ENCODE measurements around the gene OGFOD3. TPM values are rescaled to one million over a fixed set of nuclear protein-coding genes. Genes with fewer than 3 reads are reported as not detected.

Gene OGFOD3
- total and polyA plus RNA-seq, 9 of the 15 experiments (the other 6 are each of a cell fraction or from before 2014, with no cell fraction given): 0.69 to 44.7 (median 18.9) TPM

Small RNA genes lying within 50 kb of the gene (small RNA-seq; reads per million reads assigned to genes)
- not detected for gene RF00019

Other genes starting within 250 kb of the OGFOD3 start
Only the 7 nearest of the 12 such genes appear.
- not detected in 2 replicates for gene CD7, start 101.0 kb downstream of the OGFOD3 start, total RNA-seq (2014; rRNA removed)
- gene CD7, start 101.0 kb downstream of the OGFOD3 start, total RNA-seq (2014; rRNA removed; fragmentation: Illumina TruSeq; extraction: Trizol): not detected in 2 replicates
- not detected in 2 replicates for gene CD7, start 101.0 kb downstream of the OGFOD3 start, total RNA-seq (2015; rRNA removed; fragmentation: Illumina TruSeq; extraction: Trizol)
- 0.18 and 0.35 TPM in 2 replicates for gene CD7, start 101.0 kb downstream of the OGFOD3 start, total RNA-seq (2021)
- 0.21 and 0.85 TPM in 2 replicates for gene CD7, start 101.0 kb downstream of the OGFOD3 start, polyA plus RNA-seq (2011; rRNA removed)
- not detected in 2 replicates for gene CD7, start 101.0 kb downstream of the OGFOD3 start, polyA plus RNA-seq (2014; fragmentation: Illumina TruSeq; extraction: Trizol)
- gene CD7, start 101.0 kb downstream of the OGFOD3 start, polyA plus RNA-seq (2014; fragmentation: Nextera tagmentation; extraction: Ambion mirVana): not detected
- not detected in 2 replicates for gene CD7, start 101.0 kb downstream of the OGFOD3 start, polyA plus RNA-seq (2014; rRNA removed)
- 0.18 TPM in 1 of 2 replicates, not detected in the other for gene SECTM1, start 84.8 kb downstream of the OGFOD3 start, total RNA-seq (2014; rRNA removed)
- not detected in 2 replicates for gene SECTM1, start 84.8 kb downstream of the OGFOD3 start, total RNA-seq (2014; rRNA removed; fragmentation: Illumina TruSeq; extraction: Trizol)
- gene SECTM1, start 84.8 kb downstream of the OGFOD3 start, total RNA-seq (2015; rRNA removed; fragmentation: Illumina TruSeq; extraction: Trizol): not detected in 2 replicates
- gene SECTM1, start 84.8 kb downstream of the OGFOD3 start, total RNA-seq (2021): 0.11 TPM in 1 of 2 replicates, not detected in the other
- 0.19 and 0.46 TPM in 2 replicates for gene SECTM1, start 84.8 kb downstream of the OGFOD3 start, polyA plus RNA-seq (2011; rRNA removed)
- 0.15 TPM in 1 of 2 replicates, not detected in the other for gene SECTM1, start 84.8 kb downstream of the OGFOD3 start, polyA plus RNA-seq (2014; fragmentation: Illumina TruSeq; extraction: Trizol)
- not detected for gene SECTM1, start 84.8 kb downstream of the OGFOD3 start, polyA plus RNA-seq (2014; fragmentation: Nextera tagmentation; extraction: Ambion mirVana)
- gene SECTM1, start 84.8 kb downstream of the OGFOD3 start, polyA plus RNA-seq (2014; rRNA removed): not detected in 2 replicates
- 1.6 and 2.4 TPM in 2 replicates for gene TEX19, start 59.3 kb downstream of the OGFOD3 start, total RNA-seq (2014; rRNA removed)
- gene TEX19, start 59.3 kb downstream of the OGFOD3 start, total RNA-seq (2014; rRNA removed; fragmentation: Illumina TruSeq; extraction: Trizol): 0.93 and 1.4 TPM in 2 replicates
- gene TEX19, start 59.3 kb downstream of the OGFOD3 start, total RNA-seq (2015; rRNA removed; fragmentation: Illumina TruSeq; extraction: Trizol): 1.6 and 2.0 TPM in 2 replicates
- gene TEX19, start 59.3 kb downstream of the OGFOD3 start, total RNA-seq (2021): 1.4 and 2.1 TPM in 2 replicates
- gene TEX19, start 59.3 kb downstream of the OGFOD3 start, polyA plus RNA-seq (2011; rRNA removed): 3.6 and 4.9 TPM in 2 replicates
- 1.9 and 2.3 TPM in 2 replicates for gene TEX19, start 59.3 kb downstream of the OGFOD3 start, polyA plus RNA-seq (2014; fragmentation: Illumina TruSeq; extraction: Trizol)
- gene TEX19, start 59.3 kb downstream of the OGFOD3 start, polyA plus RNA-seq (2014; fragmentation: Nextera tagmentation; extraction: Ambion mirVana): under 1 TPM; 0.10 to 0.57 TPM
- gene TEX19, start 59.3 kb downstream of the OGFOD3 start, polyA plus RNA-seq (2014; rRNA removed): 1.9 and 2.2 TPM in 2 replicates
- not detected in 2 replicates for gene UTS2R, start 46.8 kb downstream of the OGFOD3 start, total RNA-seq (2014; rRNA removed)
- not detected in 2 replicates for gene UTS2R, start 46.8 kb downstream of the OGFOD3 start, total RNA-seq (2014; rRNA removed; fragmentation: Illumina TruSeq; extraction: Trizol)
- gene UTS2R, start 46.8 kb downstream of the OGFOD3 start, total RNA-seq (2015; rRNA removed; fragmentation: Illumina TruSeq; extraction: Trizol): not detected in 2 replicates
- gene UTS2R, start 46.8 kb downstream of the OGFOD3 start, total RNA-seq (2021): 0.22 TPM in 1 of 2 replicates, not detected in the other
- gene UTS2R, start 46.8 kb downstream of the OGFOD3 start, polyA plus RNA-seq (2011; rRNA removed): not detected in 2 replicates
- gene UTS2R, start 46.8 kb downstream of the OGFOD3 start, polyA plus RNA-seq (2014; fragmentation: Illumina TruSeq; extraction: Trizol): not detected in 2 replicates
- gene UTS2R, start 46.8 kb downstream of the OGFOD3 start, polyA plus RNA-seq (2014; fragmentation: Nextera tagmentation; extraction: Ambion mirVana): not detected
- gene UTS2R, start 46.8 kb downstream of the OGFOD3 start, polyA plus RNA-seq (2014; rRNA removed): not detected in 2 replicates
- gene HEXD, start 239 bp downstream of the OGFOD3 start, total RNA-seq (2014; rRNA removed): 10.5 and 12.3 TPM in 2 replicates
- gene HEXD, start 239 bp downstream of the OGFOD3 start, total RNA-seq (2014; rRNA removed; fragmentation: Illumina TruSeq; extraction: Trizol): 5.3 and 6.7 TPM in 2 replicates
- gene HEXD, start 239 bp downstream of the OGFOD3 start, total RNA-seq (2015; rRNA removed; fragmentation: Illumina TruSeq; extraction: Trizol): 8.3 and 10.0 TPM in 2 replicates
- gene HEXD, start 239 bp downstream of the OGFOD3 start, total RNA-seq (2021): 16.9 and 17.5 TPM in 2 replicates
- 20.0 and 22.3 TPM in 2 replicates for gene HEXD, start 239 bp downstream of the OGFOD3 start, polyA plus RNA-seq (2011; rRNA removed)
- 8.7 and 10.9 TPM in 2 replicates for gene HEXD, start 239 bp downstream of the OGFOD3 start, polyA plus RNA-seq (2014; fragmentation: Illumina TruSeq; extraction: Trizol)
- gene HEXD, start 239 bp downstream of the OGFOD3 start, polyA plus RNA-seq (2014; fragmentation: Nextera tagmentation; extraction: Ambion mirVana): 1 to 10 TPM; 1.0 TPM
- gene HEXD, start 239 bp downstream of the OGFOD3 start, polyA plus RNA-seq (2014; rRNA removed): 21.9 and 25.3 TPM in 2 replicates
- 51.8 and 54.5 TPM in 2 replicates for gene CYBC1, start 32.2 kb upstream of the OGFOD3 start, total RNA-seq (2014; rRNA removed)
- gene CYBC1, start 32.2 kb upstream of the OGFOD3 start, total RNA-seq (2014; rRNA removed; fragmentation: Illumina TruSeq; extraction: Trizol): 29.5 and 35.8 TPM in 2 replicates
- 47.8 and 50.1 TPM in 2 replicates for gene CYBC1, start 32.2 kb upstream of the OGFOD3 start, total RNA-seq (2015; rRNA removed; fragmentation: Illumina TruSeq; extraction: Trizol)
- 71.4 and 71.8 TPM in 2 replicates for gene CYBC1, start 32.2 kb upstream of the OGFOD3 start, total RNA-seq (2021)
- gene CYBC1, start 32.2 kb upstream of the OGFOD3 start, polyA plus RNA-seq (2011; rRNA removed): 49.9 TPM in 2 replicates
- 68.5 and 74.8 TPM in 2 replicates for gene CYBC1, start 32.2 kb upstream of the OGFOD3 start, polyA plus RNA-seq (2014; fragmentation: Illumina TruSeq; extraction: Trizol)
- gene CYBC1, start 32.2 kb upstream of the OGFOD3 start, polyA plus RNA-seq (2014; fragmentation: Nextera tagmentation; extraction: Ambion mirVana): 1 to 10 TPM; 1.3 to 3.8 TPM
- 64.3 and 64.8 TPM in 2 replicates for gene CYBC1, start 32.2 kb upstream of the OGFOD3 start, polyA plus RNA-seq (2014; rRNA removed)
- gene NARF, start 40.2 kb upstream of the OGFOD3 start, total RNA-seq (2014; rRNA removed): 132 and 145 TPM in 2 replicates
- 101 and 104 TPM in 2 replicates for gene NARF, start 40.2 kb upstream of the OGFOD3 start, total RNA-seq (2014; rRNA removed; fragmentation: Illumina TruSeq; extraction: Trizol)
- gene NARF, start 40.2 kb upstream of the OGFOD3 start, total RNA-seq (2015; rRNA removed; fragmentation: Illumina TruSeq; extraction: Trizol): 84.1 and 89.0 TPM in 2 replicates
- gene NARF, start 40.2 kb upstream of the OGFOD3 start, total RNA-seq (2021): 272 and 273 TPM in 2 replicates
- gene NARF, start 40.2 kb upstream of the OGFOD3 start, polyA plus RNA-seq (2011; rRNA removed): 396 and 423 TPM in 2 replicates
- gene NARF, start 40.2 kb upstream of the OGFOD3 start, polyA plus RNA-seq (2014; fragmentation: Illumina TruSeq; extraction: Trizol): 218 and 257 TPM in 2 replicates
- gene NARF, start 40.2 kb upstream of the OGFOD3 start, polyA plus RNA-seq (2014; fragmentation: Nextera tagmentation; extraction: Ambion mirVana): 100 to 1,000 TPM in 1 of 2 experiments, 10 to 100 TPM in 1; 60.4 to 114 TPM
- gene NARF, start 40.2 kb upstream of the OGFOD3 start, polyA plus RNA-seq (2014; rRNA removed): 250 and 261 TPM in 2 replicates